Adipocyte (in vitro differentiated cells): ENCODE data around the gene STK32C.

Experiments used
- DNase-seq: peaks from one replicate; pipeline ENCODE4 v3.0.0-alpha.2; 2015; ENCODE audit warnings: low read depth
- H3K27me3 ChIP-seq: replicated peaks from 2 replicates; pipeline ENCODE4 v1.7.0; 2013; ENCODE audit warnings: mild to moderate bottlenecking, low read length, moderate library complexity; ENCODE audit not compliant: control insufficient read depth, insufficient read depth
- H3K36me3 ChIP-seq: 2 replicates; pipeline ENCODE4 v1.7.0; 2013; ENCODE audit warnings: low read length, mild to moderate bottlenecking, moderate library complexity; ENCODE audit not compliant: control insufficient read depth, insufficient read depth, severe bottlenecking
- H3K4me1 ChIP-seq: 2 replicates; pipeline ENCODE4 v1.7.0; 2013; ENCODE audit warnings: mild to moderate bottlenecking, low read length, moderate library complexity; ENCODE audit not compliant: control insufficient read depth, insufficient read depth
- H3K4me3 ChIP-seq: 2 replicates; pipeline ENCODE4 v1.7.0; 2013; ENCODE audit warnings: mild to moderate bottlenecking, low read length, moderate library complexity
- H3K9ac ChIP-seq: 2 replicates; pipeline ENCODE4 v1.7.0; 2013; ENCODE audit warnings: mild to moderate bottlenecking, low read length, moderate library complexity
- H3K9me3 ChIP-seq: 2 replicates; pipeline ENCODE4 v1.7.0; 2013; ENCODE audit warnings: mild to moderate bottlenecking, low read length, moderate library complexity; ENCODE audit not compliant: control insufficient read depth

The STK32C gene

DNA sequence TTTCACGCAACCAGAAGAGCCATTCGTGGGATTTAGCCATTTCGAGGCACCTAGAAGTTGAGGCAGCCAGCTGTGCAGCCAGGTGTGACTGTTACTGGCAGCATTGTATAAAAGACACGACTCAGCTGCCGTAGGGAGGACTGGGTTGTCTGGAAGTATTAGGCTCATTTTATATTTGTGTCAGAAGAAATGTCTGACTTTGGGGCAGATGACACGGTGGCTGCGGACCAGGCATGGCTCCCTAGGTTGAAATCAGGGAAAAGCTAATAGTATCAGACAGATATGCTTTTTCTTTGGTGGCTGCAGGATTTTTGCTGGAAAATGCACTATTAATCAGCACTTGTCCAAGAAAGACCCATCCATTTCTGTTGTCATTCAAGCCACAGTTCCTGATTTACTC, 125.2 kb downstream of the STK32C start:
- Histone ChIP-seq H3K9ac (no peak overlapping the region), H3K27me3 (peaks cover 57% of the 10 kb centered on the region), H3K4me1 (peaks cover 5% of the 10 kb centered on the region), H3K4me3 (no peak overlapping the region), H3K9me3 (no peaks in the 10 kb centered on the region), H3K36me3 (no peaks in the 10 kb centered on the region)
- DNase-seq, result no peak

DNA sequence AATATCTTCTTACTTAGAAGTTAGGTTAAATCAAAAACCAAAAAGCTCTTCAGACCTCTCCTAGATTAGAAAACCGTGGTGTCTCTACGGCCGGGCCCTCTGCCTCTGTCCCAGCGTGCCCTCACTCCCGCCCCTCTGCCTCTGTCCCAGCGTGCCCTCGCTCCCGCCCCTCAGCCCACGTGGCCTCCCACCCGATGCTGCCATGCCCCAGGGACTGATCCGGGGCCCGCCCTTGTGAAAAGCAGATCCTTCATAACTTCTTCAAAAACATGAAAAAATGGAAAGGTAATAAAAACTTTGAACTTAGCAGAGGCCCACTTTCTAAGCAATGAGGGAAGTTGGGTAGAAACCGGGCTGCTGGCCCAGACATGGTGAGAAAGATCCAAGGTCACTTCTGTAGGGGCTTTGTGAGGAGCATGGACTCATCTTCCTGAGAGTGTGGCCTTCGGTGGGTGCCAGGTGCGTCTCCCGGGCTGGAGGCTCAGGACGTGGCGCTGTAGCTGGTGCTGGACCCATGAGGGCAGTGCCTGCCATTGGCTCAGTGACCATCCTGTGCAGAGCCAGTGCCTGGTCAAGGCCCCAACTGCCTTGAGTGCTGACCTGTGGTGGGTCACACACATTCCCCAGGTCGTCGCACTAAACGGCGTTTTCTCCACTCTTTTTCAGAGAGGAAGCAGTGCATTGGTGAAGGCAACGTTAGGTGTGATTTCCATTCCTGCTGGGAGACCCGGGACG, 125.9 kb downstream of the STK32C start:
- Histone ChIP-seq H3K36me3 (no peaks in the 10 kb centered on the region), H3K4me3 (no peak overlapping the region), H3K9ac (no peak overlapping the region), H3K4me1 (peaks cover 5% of the 10 kb centered on the region), H3K27me3 (peaks cover 64% of the 10 kb centered on the region), H3K9me3 (no peaks in the 10 kb centered on the region)
- DNase-seq, result no peak

DNA sequence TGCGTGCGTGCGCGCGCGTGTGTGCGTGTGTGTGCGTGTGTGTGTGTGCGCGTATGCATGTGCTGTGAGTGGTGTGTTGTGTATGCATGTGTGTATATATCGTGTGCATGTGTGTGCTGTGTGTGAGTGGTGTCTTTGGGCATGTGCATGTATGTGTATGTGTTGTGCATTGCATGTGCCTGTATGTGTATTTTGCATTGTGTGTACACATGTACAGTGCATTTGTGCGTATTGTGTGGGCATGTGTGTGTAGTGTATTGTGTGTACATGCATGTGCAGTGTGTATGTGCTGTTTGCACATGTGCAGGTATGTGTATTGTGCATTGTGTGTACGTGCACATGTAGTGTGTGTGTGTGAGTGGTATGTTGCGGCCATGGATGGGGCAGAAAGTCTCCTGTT, 127.0 kb downstream of the STK32C start:
- no peak for DNase-seq
- Histone ChIP-seq H3K27me3 (peaks cover 74% of the 10 kb centered on the region), H3K9me3 (no peaks in the 10 kb centered on the region), H3K36me3 (no peaks in the 10 kb centered on the region), H3K9ac (no peak overlapping the region), H3K4me3 (no peak overlapping the region), H3K4me1 (peaks cover 2% of the 10 kb centered on the region)

DNA sequence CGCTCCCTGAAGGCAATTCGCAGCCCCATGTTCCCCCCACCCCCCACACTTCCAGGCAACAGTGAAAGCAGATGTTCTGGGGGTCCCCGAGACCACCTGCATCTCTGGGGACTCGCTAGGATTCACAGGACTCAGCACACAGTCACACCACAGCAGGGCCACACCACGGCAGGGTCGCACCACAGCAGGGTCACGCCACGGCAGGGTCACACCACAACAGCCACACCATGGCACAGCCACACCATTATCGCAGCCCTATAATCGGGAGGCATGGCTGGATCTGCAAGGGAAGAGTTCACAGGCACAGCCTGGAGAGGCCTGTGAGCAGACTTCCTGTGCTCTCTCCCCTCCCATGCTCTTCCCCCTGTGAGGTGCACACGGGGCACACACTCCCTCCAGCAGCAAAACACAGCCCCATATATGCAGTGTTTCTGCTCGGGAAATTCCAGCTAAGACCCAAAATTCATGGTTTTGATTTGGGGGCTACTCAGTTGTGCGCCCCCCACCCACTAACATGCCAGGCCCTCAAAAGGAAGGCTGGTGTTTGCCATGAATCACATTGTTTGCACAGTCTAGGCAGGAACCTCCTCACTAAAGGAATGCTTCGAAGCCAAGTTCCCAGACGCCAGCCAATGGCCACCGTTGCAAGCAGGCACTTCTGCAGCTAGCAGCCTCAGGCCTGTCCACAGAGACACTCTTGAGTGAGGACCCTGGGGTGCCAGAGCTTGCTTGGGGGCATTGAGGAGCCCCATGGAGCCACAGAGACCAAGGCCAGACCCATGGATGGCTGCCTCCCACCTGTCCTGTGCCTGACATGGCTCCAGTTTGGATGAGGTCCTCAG, 128.0 kb downstream of the STK32C start:
- DNase-seq, result no peak
- H3K4me1 ChIP-seq, result no peaks in the 10 kb centered on the region
- H3K36me3 ChIP-seq, result no peaks in the 10 kb centered on the region
- H3K9ac ChIP-seq, result no peak overlapping the region
- H3K27me3 ChIP-seq, result peaks cover 80% of the 10 kb centered on the region
- peaks cover 5% of the 10 kb centered on the region for H3K9me3 ChIP-seq
- H3K4me3 ChIP-seq, result no peak overlapping the region

DNA sequence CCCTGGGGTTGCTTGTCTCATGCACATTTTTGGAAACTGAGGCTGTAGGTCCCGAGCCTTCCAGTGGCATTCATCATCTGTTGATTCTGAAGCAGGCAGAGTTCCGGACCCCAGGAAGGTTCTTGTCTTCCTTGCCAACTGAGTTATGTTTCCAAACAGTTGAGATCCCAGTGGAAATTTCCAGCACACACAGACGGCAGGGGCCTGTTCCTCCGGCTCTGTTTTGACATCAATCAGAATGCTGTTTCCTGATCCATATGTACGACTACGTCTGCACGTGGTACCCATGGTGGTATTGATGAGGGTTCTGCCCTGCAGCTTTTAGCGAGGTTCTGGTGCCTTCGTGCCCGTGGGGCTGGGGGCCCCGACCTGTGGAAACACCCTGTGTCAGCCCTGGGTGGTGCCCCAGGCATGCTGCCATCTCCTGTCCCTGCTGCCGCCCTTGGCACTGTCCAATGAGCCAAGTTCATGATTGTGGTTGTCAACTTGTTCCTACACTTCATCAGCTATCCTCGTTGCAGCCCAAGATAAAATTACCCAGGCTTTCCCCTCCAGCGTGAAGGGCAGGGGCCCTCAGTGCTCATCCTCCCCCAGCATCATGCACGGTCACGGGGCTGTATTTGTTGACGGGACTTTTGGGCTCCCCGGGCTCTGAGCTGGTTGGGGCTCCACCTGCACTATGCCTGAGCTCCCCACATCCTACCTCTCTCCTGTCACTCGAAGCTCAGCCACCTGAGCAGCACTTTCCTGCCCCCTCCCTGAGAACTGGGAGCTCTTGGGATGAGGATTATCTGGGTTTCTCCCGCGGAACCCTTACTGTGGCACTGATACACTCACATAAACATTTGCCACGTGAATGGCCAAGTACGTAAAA, 128.8 kb downstream of the STK32C start:
- DNase-seq, result no peak
- Histone ChIP-seq H3K9me3 (peaks cover 5% of the 10 kb centered on the region), H3K36me3 (no peaks in the 10 kb centered on the region), H3K4me1 (no peaks in the 10 kb centered on the region), H3K27me3 (peaks cover 75% of the 10 kb centered on the region), H3K9ac (no peak overlapping the region), H3K4me3 (no peak overlapping the region)

DNA sequence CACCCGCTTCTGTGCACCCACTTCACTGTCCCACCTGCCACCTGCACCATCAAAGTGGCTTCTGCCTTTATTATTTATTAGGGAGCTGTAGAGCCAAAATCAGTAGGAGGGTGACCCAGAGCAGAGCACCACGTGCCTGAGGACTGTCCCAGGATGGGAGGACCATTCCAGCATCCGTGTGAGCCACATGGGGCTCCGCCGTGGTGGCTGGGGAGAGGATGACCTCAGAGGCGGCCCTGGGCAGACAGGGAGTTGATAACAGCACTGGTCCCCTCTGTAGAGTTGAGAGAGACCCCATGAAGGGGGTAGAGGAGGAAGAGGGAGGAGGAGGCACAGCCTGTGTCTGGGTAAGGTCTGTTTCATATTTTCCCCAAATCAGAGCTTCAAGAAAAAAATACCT, 129.7 kb downstream of the STK32C start:
- H3K4me1 ChIP-seq, result no peaks in the 10 kb centered on the region
- no peak overlapping the region for H3K4me3 ChIP-seq
- H3K9ac ChIP-seq, result no peak overlapping the region
- H3K36me3 ChIP-seq, result no peaks in the 10 kb centered on the region
- peaks cover 67% of the 10 kb centered on the region for H3K27me3 ChIP-seq
- H3K9me3 ChIP-seq, result peaks cover 5% of the 10 kb centered on the region
- no peak for DNase-seq

DNA sequence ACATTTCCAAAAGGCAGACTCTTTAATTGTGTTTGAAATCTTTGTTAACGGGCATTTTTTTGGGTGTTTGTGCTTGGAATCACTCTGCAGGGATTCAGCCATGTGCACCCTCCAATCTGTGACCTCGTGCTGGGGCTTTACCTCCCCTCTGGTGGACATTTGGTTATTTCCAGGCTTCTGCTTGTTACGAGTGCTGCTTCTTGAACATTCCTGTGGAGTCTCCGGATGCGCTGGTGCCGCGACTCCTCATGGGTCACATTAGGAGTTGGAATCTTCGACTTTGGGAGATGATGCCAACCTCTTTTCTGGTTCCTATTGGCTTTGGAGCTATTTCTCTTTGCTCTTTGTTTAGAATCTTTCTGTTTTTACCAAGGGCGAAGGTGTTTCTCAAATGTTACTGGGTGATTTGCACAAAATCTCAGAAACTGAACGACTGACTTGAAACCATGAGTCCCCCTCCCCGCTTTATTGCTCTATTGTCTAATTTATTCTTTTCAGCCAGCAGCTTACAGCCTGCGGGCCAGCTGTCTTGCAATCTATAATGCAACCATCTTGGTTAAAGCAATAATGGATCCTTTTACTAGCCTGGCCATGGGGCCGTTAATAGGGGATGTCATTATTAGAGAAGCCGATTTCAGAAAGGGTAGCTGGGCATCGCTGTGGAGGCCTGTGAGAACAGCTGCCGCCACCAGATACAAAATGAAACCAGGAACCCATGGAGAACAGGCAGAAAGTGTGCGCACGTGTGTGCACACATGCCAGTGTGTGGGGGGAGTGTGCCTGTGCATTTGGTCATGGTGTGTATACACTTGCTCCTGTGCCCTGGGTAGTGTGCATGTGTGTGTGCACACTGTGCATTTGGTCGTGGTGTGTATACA, 130.9 kb downstream of the STK32C start:
- Histone ChIP-seq H3K9me3 (peaks cover 5% of the 10 kb centered on the region), H3K27me3 (peaks cover 61% of the 10 kb centered on the region), H3K4me3 (no peak overlapping the region), H3K36me3 (no peaks in the 10 kb centered on the region), H3K4me1 (no peaks in the 10 kb centered on the region), H3K9ac (no peak overlapping the region)
- DNase-seq, result no peak

DNA sequence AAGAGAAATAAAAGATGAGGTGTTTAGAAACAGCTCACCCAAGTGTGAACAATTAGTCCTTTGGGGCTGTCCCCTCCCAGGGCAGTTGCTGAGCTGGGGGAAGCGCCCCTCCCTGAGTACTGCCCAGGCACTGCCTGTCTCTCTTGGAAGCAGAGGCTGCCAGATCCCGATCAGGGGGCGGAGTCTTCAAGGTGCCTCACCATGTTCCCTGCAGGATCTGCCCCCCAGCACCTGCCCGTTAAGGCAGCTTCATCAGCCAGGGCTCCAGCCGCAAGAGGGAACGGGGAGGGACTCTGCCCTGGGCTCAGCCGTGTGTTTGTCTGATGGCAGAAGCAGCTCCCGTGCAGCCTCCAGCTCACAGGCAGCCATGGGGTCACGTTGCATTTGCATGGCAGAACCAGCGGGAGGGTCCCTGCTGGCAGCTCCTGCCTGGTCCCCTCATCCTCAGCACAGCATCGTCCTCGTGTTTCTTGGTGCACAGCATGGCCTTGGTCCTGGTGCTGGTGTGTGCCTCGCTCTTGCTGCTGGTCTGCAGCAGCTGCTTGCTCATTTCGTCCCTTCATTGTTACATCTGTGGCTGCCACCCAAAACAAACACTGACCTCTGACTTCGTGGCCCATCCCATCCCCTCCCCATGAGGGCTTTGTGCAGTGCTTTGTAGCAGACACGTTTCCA, 131.7 kb downstream of the STK32C start:
- Histone ChIP-seq H3K36me3 (no peaks in the 10 kb centered on the region), H3K4me3 (no peak overlapping the region), H3K4me1 (no peaks in the 10 kb centered on the region), H3K27me3 (peaks cover 63% of the 10 kb centered on the region), H3K9me3 (peaks cover 5% of the 10 kb centered on the region), H3K9ac (no peak overlapping the region)
- no peak for DNase-seq

DNA sequence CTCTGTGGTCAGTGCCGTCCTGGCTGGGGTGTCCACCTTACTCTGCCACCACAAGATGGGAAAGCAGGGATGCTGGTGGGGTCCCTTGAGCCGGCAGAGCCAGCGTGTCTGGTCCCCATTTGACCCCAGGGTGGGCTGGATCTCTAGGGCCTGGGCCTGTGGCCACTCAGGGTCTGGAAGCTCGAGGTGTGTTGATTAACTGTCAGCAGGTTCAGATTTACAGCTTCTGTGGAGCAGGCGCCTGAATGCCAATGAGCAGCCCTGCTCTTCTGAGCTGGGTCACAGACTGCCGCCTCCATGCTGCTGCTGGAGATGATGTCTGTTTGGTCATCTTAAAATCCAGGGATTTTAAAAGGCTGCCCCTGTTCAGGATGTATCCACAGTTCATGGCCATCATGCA, 132.3 kb downstream of the STK32C start:
- Histone ChIP-seq H3K9me3 (peaks cover 5% of the 10 kb centered on the region), H3K4me3 (no peak overlapping the region), H3K4me1 (no peaks in the 10 kb centered on the region), H3K36me3 (no peaks in the 10 kb centered on the region), H3K27me3 (peaks cover 62% of the 10 kb centered on the region), H3K9ac (no peak overlapping the region)
- no peak for DNase-seq

DNA sequence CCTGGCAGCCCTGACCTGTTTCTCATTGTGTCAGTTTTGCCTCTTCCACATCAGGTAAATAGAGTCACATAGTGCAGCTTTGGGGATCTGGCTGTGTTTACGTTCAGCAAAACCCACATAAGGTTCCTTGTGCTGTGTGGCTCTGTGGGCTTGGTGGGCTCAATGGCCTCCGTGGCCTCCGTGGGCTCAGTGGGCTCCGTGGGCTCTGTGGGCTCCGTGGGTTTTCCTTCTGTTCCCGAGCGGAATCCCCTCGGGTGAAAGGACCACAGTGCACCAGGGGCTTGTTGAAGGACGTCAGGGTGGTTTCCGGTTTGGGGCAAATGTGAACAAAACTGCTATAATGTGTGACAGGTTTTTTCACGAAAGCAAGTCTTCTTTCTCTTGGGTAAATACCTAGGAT, 133.5 kb downstream of the STK32C start:
- DNase-seq, result no peak
- Histone ChIP-seq H3K9me3 (peaks cover 5% of the 10 kb centered on the region), H3K4me3 (no peak overlapping the region), H3K4me1 (no peaks in the 10 kb centered on the region), H3K36me3 (no peaks in the 10 kb centered on the region), H3K27me3 (peaks cover 56% of the 10 kb centered on the region), H3K9ac (no peak overlapping the region)
